GM19043 (cell line): Measurements from ENCODE around the gene OPTN.

Experiments used
- ATAC-seq: cut with Tn5 transposase; IDR thresholded peaks from one replicate; pipeline ENCODE4 v1.9.1; 2021; ENCODE audit warnings: low read depth; ENCODE audit not compliant: unreplicated experiment

OPTN gene

DNA sequence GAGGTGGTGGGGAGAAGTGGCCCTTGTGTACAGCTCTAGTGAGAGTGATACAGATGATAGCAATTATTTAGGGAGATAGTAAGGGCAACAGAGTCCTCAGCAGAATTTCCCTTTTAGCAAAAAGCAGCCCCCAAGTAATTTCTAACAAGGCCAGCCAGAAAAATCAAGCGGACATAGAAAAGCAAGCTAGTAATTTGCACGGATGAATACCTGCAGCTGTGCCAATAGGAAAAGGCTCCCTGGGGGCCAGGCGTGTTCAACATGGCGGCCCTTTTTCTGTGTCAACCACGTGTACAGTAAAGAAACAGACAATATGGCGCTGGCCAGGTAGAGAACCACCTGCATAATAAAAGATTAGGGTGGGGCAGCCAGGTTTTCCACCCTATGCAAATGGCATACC is 68.8 kb downstream of the OPTN start:
- ATAC-seq, result no peak

DNA sequence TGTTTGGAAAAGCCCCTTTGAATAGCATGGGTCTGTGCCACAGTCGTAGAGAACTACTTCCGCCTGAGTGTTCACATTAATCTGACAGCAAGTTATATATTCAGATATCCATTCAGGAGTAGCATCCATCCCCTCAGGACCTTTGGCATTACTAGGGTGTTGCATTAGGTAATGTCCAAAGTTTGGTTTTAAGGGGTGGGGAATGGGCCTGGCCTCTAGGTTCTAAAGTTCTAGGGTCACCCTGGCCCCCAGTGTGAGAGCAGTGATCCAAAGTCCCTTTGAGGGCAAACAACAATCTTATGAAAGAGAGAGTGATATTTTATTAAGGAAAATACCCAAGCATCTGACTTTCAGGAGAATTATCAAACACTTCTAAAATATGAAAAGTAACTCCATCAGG is 73.7 kb downstream of the OPTN start:
- no peak for ATAC-seq

DNA sequence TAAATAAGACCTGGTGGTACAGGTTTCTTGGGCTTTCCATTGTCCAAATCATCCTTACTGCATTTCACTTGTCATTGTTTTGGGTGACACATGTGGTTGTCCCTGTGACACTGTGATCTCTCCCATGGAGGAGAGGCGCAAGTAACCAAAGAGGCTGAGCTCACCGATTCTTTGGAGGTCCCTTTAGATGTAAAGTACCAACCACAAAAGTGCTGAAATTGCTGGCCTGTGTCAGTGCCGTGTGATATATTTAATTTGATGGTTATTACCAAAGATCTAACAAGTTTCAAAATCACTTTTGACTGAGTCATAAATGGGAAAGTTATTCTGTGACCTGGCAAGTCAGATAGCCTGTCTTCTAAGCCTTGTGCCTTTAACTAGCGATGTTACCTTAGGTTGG is 80.8 kb downstream of the OPTN start:
- ATAC-seq, result no peak

DNA sequence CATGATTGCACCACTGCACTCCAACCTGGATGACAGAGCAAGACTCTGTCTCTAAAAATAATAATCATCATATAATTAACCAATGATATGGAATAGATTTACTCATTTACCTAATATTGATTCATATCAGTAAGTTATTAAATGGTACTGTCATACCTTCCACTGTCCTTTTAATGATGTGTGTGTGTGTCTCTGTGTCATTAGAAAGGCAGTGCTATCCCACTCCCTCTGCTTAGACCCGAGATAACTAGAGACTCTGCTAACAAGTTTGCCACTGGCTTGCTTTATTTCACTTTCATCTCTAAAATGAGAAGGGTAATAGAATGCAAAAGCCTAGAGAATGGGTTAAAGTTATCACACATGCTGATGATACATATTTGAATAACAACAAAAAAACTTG is 82.5 kb downstream of the OPTN start:
- ATAC-seq, result no peak

DNA sequence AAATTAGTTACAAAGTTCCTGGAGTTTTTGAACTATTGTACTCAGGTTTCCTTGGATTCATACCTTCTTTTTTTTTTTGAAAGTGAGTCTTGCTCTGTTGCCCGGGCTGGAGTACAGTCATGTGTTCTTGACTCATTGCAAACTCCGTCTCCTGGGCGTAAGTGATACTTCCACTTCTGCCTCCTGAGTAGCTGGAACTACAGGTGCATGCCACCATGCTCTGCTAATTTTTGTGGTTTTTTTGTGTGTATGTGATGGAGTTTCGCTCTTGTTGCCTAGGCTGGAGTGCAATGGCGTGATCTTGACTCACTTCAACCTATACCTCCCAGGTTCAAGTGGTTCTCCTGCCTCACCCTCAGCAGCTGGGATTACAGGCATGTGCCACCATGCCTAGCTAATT is 83.7 kb downstream of the OPTN start:
- ATAC-seq, result peak; percentile 46

DNA sequence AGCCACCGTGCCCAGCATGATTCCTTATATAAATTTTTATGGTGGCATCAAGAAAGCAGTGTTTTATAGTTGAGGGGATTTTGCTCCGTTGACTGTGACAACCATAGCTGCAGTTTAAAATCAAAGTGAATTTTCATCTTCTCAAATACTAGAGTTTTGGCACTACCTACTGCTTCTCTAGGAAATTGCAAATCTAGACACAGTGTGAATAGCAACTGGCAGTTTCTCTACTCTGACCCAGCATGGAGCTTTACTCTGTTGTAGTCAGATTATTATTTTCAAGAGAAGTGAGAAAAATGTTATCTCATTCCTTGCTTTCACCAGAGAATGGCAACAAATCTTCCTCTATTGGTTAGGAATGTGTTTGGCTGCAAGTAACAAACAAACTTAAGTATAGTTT is 84.3 kb downstream of the OPTN start:
- ATAC-seq, result no peak

DNA sequence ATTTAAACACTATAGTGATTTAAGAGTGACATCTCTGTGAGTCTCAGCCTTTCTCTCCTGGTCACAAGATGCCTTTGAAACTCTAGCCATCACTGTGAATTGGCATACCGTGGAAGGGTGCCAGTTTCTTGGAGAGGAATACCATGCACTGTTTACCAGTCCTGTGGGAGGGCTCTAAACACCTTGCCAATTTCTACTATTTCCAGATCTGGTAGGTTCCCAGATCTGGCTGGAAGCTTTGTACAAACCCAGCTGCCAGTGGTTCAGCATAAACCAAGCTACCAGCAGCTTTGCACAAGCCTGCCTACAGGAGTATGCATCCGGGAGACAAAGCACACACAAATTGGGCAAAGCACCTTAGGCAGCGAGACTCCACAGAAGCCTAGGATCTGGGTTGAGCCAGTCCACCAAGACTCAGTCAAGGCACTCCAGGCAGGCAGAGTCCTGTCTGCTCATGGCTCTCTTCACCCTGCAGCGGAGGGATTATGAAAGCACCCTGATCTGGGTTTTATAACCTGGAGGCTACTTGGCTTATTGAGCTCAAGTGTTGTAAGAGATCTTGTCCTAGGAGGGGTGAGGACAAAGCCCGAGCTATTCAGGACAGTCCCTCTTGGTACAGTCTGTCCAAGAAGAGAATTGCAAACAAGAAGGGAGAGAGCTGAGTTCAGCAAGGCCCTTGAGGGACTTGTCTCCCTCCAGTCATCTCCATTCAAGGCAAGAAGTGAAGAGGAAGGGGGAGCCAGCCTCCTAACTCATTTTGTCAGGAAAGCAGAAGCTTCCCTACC is 85.0 kb downstream of the OPTN start:
- no peak for ATAC-seq

DNA sequence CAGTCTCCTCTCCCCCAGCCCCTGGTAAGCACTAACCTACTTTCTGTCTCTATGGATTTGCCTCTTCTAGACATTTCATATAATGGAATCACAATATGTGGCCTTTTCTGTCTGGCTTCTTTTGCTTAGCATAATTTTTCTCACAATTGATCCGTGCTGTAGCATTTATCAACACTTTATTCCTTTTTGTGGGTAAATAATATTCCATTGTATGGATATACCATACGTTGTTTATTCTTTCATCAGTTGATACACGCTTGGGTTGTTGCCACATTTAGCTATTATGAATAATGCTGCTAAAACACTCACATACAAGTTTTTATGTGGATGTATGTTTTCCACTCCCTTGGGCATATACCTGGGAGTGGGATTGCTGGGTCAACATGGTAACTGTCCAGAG is 87.2 kb downstream of the OPTN start:
- ATAC-seq, result no peak
